Liver (tissue), 9 donors: Measurements from ENCODE around the gene RLBP1. TPM values are rescaled to one million over a fixed set of nuclear protein-coding genes. Genes with fewer than 3 reads are reported as not detected.

ENCODE experiments used
- DNase-seq: peaks from one replicate; pipeline ENCODE4 v3.0.0-alpha.2; 2017; ENCODE audit warnings: low spot score
- H3K27ac ChIP-seq, 2 donors: one replicate each; pipeline ENCODE4 v1.7.0; 2013; ENCODE audit warnings: inconsistent platforms in 2 of 2, low read length in 2 of 2, control low read depth in 1 of 2, low read depth in 1 of 2, mild to moderate bottlenecking in 1 of 2
- H3K27me3 ChIP-seq, 4 donors: one replicate each; pipeline versions ENCODE4 v1.6.1 to v1.7.0; 2013; ENCODE audit warnings: low read length in 3 of 4, inconsistent platforms in 1 of 4, mild to moderate bottlenecking in 1 of 4, moderate library complexity in 1 of 4; ENCODE audit not compliant: control insufficient read depth in 4 of 4, insufficient read depth in 4 of 4
- H3K36me3 ChIP-seq, 4 donors: one replicate each; pipeline versions ENCODE4 v1.6.1 to v1.7.0; 2013; ENCODE audit warnings: low read length in 3 of 4, mild to moderate bottlenecking in 3 of 4, low read depth in 1 of 4, moderate library complexity in 1 of 4; ENCODE audit not compliant: control insufficient read depth in 4 of 4, insufficient read depth in 3 of 4
- H3K4me1 ChIP-seq, 4 donors: one replicate each; pipeline versions ENCODE4 v1.6.1 to v1.7.0; 2013; ENCODE audit warnings: low read length in 3 of 4, mild to moderate bottlenecking in 3 of 4, moderate library complexity in 1 of 4; ENCODE audit not compliant: control insufficient read depth in 4 of 4, insufficient read depth in 4 of 4
- H3K4me3 ChIP-seq, 3 donors: one replicate each; pipeline versions ENCODE4 v1.6.1 to v1.7.0; 2013; ENCODE audit warnings: low read length in 3 of 3, control low read depth in 1 of 3, low read depth in 1 of 3, mild to moderate bottlenecking in 1 of 3
- H3K9ac ChIP-seq, 2 donors: one replicate each; pipeline ENCODE4 v1.7.0; 2013; ENCODE audit warnings: low read length in 2 of 2, mild to moderate bottlenecking in 2 of 2, moderate library complexity in 2 of 2, control low read depth in 1 of 2, low read depth in 1 of 2
- H3K9me3 ChIP-seq, 4 donors: one replicate each; pipeline versions ENCODE4 v1.6.1 to v1.7.0; 2013; ENCODE audit warnings: low read length in 3 of 4; ENCODE audit not compliant: control insufficient read depth in 4 of 4
- CTCF ChIP-seq: fragments of 150-350 bp; IDR thresholded peaks from 2 replicates; pipeline ENCODE4 v1.5.1; 2017; ENCODE audit warnings: improper control_type of control experiment, low read depth, low read length; ENCODE audit not compliant: missing input control
- EGR1 ChIP-seq, 2 donors: IDR thresholded peaks; 2 replicates each; pipeline ENCODE4 v1.6.1; 2016 to 2018; ENCODE audit warnings: antibody characterized with exemption in 2 of 2, low read depth in 2 of 2
- FOXA1 ChIP-seq: IDR thresholded peaks from 2 replicates; pipeline ENCODE4 v1.6.1; 2016; ENCODE audit warnings: antibody characterized with exemption
- FOXA2 ChIP-seq: IDR thresholded peaks from 2 replicates; pipeline ENCODE4 v1.6.1; 2016; ENCODE audit warnings: antibody characterized with exemption
- HNF4A ChIP-seq, 2 donors: conservative IDR thresholded peaks; 2 replicates each; pipeline ENCODE4 v1.6.1; 2016; ENCODE audit warnings: antibody characterized with exemption in 2 of 2, mild to moderate bottlenecking in 2 of 2
- RAD21 ChIP-seq, 2 donors: IDR thresholded peaks; 2 replicates each; pipeline ENCODE4 v1.6.1; 2016; ENCODE audit warnings: antibody characterized with exemption in 2 of 2, mild to moderate bottlenecking in 2 of 2
- RXRA ChIP-seq, 2 donors: IDR thresholded peaks; 2 replicates each; pipeline ENCODE4 v1.6.1; 2017 to 2018; ENCODE audit warnings: antibody characterized with exemption in 2 of 2, mild to moderate bottlenecking in 1 of 2
- SP1 ChIP-seq: IDR thresholded peaks from 2 replicates; pipeline ENCODE4 v1.6.1; 2018; ENCODE audit warnings: antibody characterized with exemption, mild to moderate bottlenecking
- WGBS: extraction: QIAGEN DNeasy Blood & Tissue Kit; methylation state at CpG from one replicate; pipeline ENCODE4 v1.1.7; 2013; 5-methylcytosine and 5-hydroxymethylcytosine counted together
- polyA plus RNA-seq, 2 donors: library from polyadenylated mRNA; stranded (reverse) in 1 of 2; unstranded in 1 of 2; fragments of 200-250 nt in 1 of 2; fragments of >200 nt in 1 of 2; fragmentation: Nextera tagmentation in 1 of 2; extraction: Ambion mirVana in 1 of 2; gene quantifications; one replicate each; pipeline versions ENCODE4 v1.2.1 to v1.2.3, GENCODE V29; 2013 to 2015
- total RNA-seq, 2 donors: library from RNA; depleted of rRNA; stranded (reverse); fragments of >200 nt; gene quantifications; one replicate each; pipeline ENCODE4 v1.2.3, GENCODE V29; 2014
- TF ChIP-seq, protein P1 (sequence below): IDR thresholded peaks from 2 replicates; pipeline ENCODE4 v1.6.1; 2016; ENCODE audit warnings: antibody characterized with exemption
- TF ChIP-seq, protein P2 (sequence below): IDR thresholded peaks from 2 replicates; pipeline ENCODE4 v1.6.1; 2016; ENCODE audit warnings: antibody characterized with exemption
- donor health status: healthy.
- donor health status: healthy.
- donor health status: healthy.
- donor health status: healthy.
- donor health status: healthy.

Gene RLBP1
- total and polyA plus RNA-seq, 4 donors = 0.17 TPM; not detected in 3

DNA sequence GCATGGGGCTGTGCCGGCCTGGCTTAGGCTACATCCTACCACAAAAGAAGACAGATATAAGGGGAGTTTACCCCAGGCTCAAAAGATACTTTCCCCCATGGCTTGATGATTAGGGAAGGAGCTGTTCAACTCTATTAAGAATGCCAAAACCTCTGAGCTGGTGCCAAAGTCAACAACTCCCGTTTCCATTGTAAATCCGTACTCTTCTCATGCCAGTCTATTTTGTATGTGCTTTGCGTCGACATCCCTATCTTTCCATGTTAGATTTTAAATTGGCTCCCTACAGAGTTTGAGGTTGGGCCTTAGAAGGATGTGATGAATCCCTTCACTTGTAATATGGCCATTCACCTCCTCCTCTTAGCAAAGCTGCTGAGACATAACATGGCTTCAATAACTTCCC, 46.9 kb downstream of the RLBP1 start:
- WGBS = 57% methylated on average over 5 of the region's 5 CpGs
- DNase-seq = no peak
- Histone ChIP-seq H3K27me3 (no peaks in the 10 kb centered on the region), H3K4me3 (no peak overlapping the region), H3K9me3 (no peaks in the 10 kb centered on the region), H3K4me1 (peaks cover 0 to 3% (median 0%) of the 10 kb centered on the region in 4 donors), H3K9ac (no peak overlapping the region), H3K27ac (no peak overlapping the region), H3K36me3 (peaks cover 8 to 73% (median 62%) of the 10 kb centered on the region in 4 donors)
- no peak for TF ChIP-seq RXRA (IDR thresholded peaks at IDR 0.05)
- no peak for TF ChIP-seq FOXA2
- TF ChIP-seq, protein P1, sequence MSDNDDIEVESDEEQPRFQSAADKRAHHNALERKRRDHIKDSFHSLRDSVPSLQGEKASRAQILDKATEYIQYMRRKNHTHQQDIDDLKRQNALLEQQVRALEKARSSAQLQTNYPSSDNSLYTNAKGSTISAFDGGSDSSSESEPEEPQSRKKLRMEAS = no peak
- no peak for TF ChIP-seq CTCF

GRCh38 chr15:89172921-89173320, 48.5 kb downstream of the RLBP1 start:
- DNase-seq = no peak
- Histone ChIP-seq H3K27ac (no peak overlapping the region), H3K4me1 (peaks cover 0 to 3% (median 0%) of the 10 kb centered on the region in 4 donors), H3K36me3 (peaks cover 3 to 62% (median 57%) of the 10 kb centered on the region in 4 donors), H3K4me3 (no peak overlapping the region), H3K9me3 (no peaks in the 10 kb centered on the region), H3K27me3 (no peaks in the 10 kb centered on the region), H3K9ac (no peak overlapping the region)
- 79% methylated on average over 2 of the region's 2 CpGs for WGBS
- TF ChIP-seq FOXA1 = no peak
- no peak for TF ChIP-seq SP1
- TF ChIP-seq, protein P2, sequence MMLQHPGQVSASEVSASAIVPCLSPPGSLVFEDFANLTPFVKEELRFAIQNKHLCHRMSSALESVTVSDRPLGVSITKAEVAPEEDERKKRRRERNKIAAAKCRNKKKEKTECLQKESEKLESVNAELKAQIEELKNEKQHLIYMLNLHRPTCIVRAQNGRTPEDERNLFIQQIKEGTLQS = no peak
- no peak for TF ChIP-seq EGR1 (IDR thresholded peaks at IDR 0.05; ENCODE audit: low read depth in 2 of 2)
- no peak for TF ChIP-seq RAD21 (IDR thresholded peaks at IDR 0.05)
- no peak for TF ChIP-seq HNF4A (conservative IDR thresholded peaks at IDR 0.05)

DNA sequence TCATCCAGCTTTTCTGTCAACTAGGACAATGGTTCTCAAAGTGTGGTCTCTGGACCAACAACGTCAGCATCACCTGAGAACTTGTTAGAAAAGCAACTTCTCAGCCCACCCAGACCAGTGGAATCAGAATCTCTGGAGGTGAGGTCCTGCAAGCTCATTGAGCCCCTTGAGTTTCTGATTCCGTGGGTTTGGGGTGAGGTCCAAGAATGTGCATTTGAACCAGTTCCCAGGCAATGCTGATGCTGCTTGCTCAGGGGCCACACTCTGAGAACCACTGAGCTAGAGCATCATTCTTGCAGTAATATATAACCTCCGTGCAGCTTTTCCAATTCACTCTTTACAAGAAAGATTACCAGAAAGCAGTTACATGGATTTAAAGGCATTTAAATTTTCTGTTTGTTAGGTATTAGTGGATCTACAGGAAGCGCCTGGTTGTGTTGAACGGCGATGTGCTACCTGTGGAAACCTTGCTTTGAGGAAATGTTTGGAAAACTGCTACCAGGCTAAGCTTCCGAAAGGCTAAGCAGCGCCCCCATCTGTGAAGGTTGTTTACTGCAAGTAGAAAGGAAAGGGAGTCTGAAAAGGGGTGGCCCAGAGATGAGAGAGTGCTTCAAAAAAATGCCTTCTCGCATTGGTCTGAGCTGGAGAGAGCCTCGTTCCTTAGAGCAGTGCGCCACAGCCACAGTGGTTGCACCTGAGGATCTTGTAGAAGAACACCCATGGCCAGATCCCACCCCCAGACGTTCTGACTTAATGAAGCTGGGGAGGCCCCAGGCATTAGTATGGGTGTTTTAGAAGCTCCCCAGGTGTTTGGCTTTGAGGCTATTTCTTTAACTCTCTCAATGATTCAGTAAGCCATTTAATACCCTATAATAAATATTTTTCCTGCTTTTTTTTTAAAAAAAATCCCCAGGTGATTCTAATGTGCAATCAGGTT, 50.0 kb downstream of the RLBP1 start:
- H3K9me3 ChIP-seq = no peaks in the 10 kb centered on the region
- no peak overlapping the region for H3K27ac ChIP-seq
- 57% methylated on average over 12 of the region's 12 CpGs for WGBS
- no peak overlapping the region for H3K4me3 ChIP-seq
- H3K9ac ChIP-seq = no peak overlapping the region
- H3K4me1 ChIP-seq = peaks cover 0 to 3% (median 3%) of the 10 kb centered on the region in 4 donors
- DNase-seq = peak; percentile 68
- no peaks in the 10 kb centered on the region for H3K27me3 ChIP-seq
- TF ChIP-seq FOXA1 (no peak), SP1 (no peak), CTCF (peak; percentile 64), RAD21 (IDR thresholded peaks at IDR 0.05) (peak; percentile 80 to 86)
- peaks cover 3 to 57% (median 43%) of the 10 kb centered on the region in 4 donors for H3K36me3 ChIP-seq
